Epidermal melanocyte (primary cell): ENCODE results near the gene PGAP1.
A peak's percentile ranks its signal among the peaks of the same experiment; 100 is the strongest.

Experiments
- DNase-seq: peaks from one replicate; pipeline ENCODE4 v3.0.0; 2011; ENCODE audit warnings: low spot score; ENCODE audit not compliant: insufficient read length

The PGAP1 gene

DNA sequence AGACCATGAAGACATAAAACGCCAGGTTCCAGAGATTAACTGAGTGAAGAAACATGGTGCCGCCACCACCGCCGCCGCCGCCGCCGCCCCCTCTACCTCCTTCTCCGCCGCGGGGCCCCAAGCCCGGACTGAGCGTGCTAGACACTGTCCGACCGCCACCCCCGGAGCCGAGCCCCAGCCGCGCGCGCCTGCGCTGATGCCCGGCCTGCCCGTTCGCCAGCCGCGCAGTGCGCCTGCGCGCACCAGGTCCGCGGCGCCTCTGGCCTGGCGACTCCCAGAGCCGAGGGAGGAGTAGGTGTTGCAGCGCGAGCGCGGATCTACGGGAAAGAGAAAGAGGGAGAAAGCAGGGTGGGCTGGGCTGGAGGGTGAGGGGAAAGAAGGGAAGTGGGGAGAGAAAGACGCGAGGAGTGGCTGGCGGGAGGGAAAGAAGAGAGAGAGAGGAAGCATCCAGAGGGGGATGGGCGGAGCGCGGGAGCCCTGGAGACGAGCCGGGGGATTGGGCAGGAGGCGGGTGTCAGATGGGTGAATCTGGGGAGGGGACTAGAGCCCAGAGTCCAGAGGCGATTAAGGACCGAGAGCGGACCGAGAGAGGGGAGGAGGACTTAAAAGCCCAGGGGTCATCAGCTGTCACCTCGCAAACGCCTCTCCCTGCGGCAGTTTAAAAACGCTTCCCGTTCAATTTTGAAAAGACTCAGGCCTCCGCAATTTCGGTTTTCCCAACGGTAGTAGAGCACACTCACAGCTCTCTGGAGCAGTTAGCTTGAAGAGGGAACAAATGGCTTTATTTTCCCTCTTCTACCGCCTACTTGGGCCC, at the start of gene PGAP1:
PGAP1 (minus strand) TSS at position 146 of the 814 bp plus-strand sequence; CDS start at position 55, 91 bp downstream.
- peak; percentile 59 for DNase-seq

- no peak for DNase-seq
These were observed 48.5 kb upstream of the PGAP1 start for GRCh38 chr2:196974970-196975369.

GRCh38 chr2:196971574-196972279, 45.2 kb upstream of the PGAP1 start:
- no peak for DNase-seq

DNA sequence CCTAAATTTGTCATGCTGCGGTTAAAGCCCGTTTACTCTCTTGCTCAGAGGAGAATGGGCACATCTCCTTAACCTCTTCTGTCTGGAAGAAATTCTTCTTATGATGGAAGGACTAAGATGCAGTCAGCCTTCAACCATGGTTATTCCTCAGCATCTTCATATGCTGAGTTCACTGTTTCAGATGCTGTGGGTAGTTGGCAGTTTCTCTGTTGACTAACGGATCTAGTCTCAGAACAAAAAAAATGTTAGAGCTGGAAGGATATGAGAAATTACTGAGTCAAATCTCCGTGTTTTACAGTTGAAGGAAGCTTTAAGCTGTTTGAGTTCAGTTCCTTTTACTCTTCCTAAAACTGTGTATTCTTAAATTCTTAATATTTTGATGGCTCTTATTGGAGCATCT, 43.6 kb upstream of the PGAP1 start:
- no peak for DNase-seq

- no peak for DNase-seq
These were observed 42.0 kb upstream of the PGAP1 start for GRCh38 chr2:196968516-196968915.

GRCh38 chr2:196967775-196968174, 41.3 kb upstream of the PGAP1 start:
- DNase-seq, result no peak

GRCh38 chr2:196967116-196967515, 40.6 kb upstream of the PGAP1 start:
- no peak for DNase-seq

GRCh38 chr2:196966061-196966460, 39.6 kb upstream of the PGAP1 start:
- no peak for DNase-seq

- no peak for DNase-seq
These were observed 39.1 kb upstream of the PGAP1 start for GRCh38 chr2:196965651-196966050.

DNA sequence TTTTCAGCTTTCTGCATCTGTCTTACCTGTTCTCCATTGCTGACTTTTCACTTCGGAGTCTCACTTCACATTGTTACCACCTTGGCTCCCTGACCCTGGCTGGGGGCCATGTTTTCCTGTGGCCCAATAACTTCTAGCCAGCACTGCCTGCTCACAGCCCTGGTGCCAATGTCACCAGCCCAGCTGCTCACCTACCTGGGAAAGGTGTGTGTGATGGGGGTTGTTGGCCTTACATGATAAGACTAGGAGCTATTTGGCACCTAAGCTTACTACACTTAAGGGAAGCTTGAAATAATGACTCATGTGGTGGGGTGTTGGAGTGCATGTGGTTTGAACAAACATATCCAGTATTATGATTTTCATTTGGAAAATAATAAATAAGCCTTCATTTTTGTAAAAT, 37.5 kb upstream of the PGAP1 start:
- no peak for DNase-seq

- DNase-seq, result no peak
These were observed 36.5 kb upstream of the PGAP1 start for GRCh38 chr2:196963043-196963442.

DNA sequence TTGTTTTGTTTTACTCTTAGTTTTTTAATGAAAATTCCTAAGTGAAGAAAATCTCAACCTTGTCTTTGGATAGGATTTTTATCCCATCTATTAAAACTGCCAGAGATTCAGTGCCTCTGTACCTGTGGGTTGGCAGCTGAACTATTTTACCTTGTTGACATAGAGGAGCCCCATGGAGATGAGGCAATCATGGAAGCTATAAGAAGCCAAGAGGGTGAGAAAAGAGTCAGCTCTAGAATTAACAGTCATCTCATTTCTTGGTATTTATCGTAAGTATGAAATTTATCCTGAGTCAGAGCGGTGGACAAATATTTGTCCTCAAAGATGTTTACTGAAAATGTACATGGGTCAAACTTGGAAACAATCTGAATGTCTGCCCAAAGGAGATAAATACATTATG, 35.8 kb upstream of the PGAP1 start:
- DNase-seq, result no peak

DNA sequence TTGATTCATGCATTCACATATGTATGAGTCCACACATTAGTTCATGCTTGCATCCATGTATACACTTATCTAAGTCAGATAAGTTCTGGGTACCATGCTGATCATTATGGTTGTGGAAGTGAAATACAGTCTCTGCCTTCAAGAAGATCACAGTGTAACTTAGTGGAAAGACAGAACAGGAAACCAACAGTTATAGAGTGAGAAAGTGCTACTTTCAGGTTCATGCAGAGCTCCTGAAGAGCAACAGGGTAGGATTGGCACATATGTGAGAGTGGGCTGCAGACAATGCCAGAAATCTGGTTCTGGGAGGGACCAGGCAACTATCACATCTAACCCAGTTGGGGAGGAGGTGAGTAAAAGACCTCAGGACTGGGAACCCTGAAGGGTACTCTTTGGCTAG, 35.4 kb upstream of the PGAP1 start:
- no peak for DNase-seq

GRCh38 chr2:196959734-196960338, 33.3 kb upstream of the PGAP1 start:
- DNase-seq, result peak; percentile 23

GRCh38 chr2:196959281-196959680, 32.8 kb upstream of the PGAP1 start:
- no peak for DNase-seq

DNA sequence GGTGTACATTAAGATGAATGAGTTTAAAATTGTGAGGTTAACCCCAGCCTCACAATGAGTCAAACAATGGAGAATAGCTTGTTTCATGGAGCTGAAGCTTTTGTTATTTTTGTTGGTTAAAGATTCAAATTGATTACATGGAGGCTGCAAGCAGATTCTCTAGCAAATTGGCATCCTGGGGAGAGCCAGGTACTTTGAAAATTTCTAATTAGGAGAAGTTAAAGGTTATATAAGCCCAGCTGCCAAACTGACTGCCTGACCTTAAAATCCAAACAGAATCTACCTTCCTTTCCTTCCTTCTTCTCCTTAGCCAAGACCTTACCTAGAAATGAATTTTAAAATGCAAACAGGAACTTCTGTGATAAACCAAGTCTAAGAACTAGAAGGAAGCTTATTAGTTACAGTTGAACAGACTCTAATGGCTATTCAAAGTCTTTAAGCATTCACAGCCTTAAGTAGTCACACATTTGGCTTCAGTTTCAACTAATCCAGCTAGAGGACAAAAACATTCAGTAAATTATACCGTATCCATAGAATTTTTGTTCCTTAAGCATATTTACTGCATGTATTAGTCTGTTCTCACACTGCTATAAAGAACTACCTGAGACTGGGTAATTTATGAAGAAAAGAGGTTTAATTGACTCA, 31.5 kb upstream of the PGAP1 start:
- DNase-seq, result no peak

- DNase-seq, result no peak
These were observed 30.9 kb upstream of the PGAP1 start for GRCh38 chr2:196957442-196957841.

DNA sequence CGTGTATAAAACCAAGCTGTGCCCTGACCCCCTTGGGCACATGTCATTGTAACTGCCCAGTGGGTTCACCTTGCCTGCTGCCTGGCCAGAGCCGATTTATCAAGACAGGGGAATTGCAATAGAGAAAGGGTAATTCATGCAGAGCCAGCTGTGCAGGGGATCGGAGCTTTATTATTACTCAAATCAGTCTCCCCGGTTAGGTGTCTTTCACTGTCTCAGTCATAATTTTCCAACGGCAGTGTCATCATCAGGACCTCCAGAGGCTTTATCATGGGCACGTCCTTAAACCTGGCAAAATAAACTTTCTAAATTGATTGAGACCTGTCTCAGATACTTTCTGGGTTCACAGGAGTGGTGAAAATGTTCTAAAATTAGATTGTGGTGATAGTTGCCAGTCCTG, 29.6 kb upstream of the PGAP1 start:
- no peak for DNase-seq

- DNase-seq, result no peak
These were observed 28.5 kb upstream of the PGAP1 start for GRCh38 chr2:196955036-196955435.

GRCh38 chr2:196954001-196954400, 27.5 kb upstream of the PGAP1 start:
- no peak for DNase-seq

- DNase-seq, result no peak
These were observed 26.4 kb upstream of the PGAP1 start for GRCh38 chr2:196952936-196953335.

GRCh38 chr2:196951973-196952372, 25.5 kb upstream of the PGAP1 start:
- no peak for DNase-seq
